ENCODE measurements around the gene FOXE3.

The FOXE3 gene

DNA sequence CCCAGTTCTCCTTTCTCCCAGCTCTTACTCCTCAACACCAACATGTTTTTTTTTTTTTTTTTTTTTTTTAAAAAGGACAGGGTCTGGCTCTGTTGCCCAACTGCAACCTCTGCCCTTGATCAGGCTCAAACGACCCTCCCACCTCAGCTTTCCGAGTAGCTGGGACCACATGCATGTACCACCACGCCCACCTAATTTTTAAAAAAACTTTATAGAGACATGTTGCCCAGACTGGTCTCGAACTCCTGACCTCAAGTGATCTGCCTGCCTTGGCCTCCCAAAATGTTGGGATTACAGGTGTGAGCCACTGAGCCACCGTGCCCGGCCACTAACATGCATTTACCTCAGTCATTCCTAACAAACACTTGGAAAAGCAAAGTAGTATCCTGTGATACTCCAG is 31.1 kb upstream of the FOXE3 start:
- TF ChIP-seq, protein P1, sequence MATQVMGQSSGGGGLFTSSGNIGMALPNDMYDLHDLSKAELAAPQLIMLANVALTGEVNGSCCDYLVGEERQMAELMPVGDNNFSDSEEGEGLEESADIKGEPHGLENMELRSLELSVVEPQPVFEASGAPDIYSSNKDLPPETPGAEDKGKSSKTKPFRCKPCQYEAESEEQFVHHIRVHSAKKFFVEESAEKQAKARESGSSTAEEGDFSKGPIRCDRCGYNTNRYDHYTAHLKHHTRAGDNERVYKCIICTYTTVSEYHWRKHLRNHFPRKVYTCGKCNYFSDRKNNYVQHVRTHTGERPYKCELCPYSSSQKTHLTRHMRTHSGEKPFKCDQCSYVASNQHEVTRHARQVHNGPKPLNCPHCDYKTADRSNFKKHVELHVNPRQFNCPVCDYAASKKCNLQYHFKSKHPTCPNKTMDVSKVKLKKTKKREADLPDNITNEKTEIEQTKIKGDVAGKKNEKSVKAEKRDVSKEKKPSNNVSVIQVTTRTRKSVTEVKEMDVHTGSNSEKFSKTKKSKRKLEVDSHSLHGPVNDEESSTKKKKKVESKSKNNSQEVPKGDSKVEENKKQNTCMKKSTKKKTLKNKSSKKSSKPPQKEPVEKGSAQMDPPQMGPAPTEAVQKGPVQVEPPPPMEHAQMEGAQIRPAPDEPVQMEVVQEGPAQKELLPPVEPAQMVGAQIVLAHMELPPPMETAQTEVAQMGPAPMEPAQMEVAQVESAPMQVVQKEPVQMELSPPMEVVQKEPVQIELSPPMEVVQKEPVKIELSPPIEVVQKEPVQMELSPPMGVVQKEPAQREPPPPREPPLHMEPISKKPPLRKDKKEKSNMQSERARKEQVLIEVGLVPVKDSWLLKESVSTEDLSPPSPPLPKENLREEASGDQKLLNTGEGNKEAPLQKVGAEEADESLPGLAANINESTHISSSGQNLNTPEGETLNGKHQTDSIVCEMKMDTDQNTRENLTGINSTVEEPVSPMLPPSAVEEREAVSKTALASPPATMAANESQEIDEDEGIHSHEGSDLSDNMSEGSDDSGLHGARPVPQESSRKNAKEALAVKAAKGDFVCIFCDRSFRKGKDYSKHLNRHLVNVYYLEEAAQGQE (IDR thresholded peaks at IDR 0.05; ENCODE audit: insufficient read depth in 1 of 2, low read depth in 2 of 2, low read length in 2 of 2), result no peak
- TF ChIP-seq TAF1 (IDR thresholded peaks at IDR 0.05; ENCODE audit: borderline replicate concordance, insufficient read depth, low read length) (no peak), POLR2AphosphoS5 (IDR thresholded peaks at IDR 0.05; ENCODE audit: low read depth, low read length) (no peak), FOXP2 (optimal IDR thresholded peaks at IDR 0.05; ENCODE audit: borderline replicate concordance, extremely low read depth, extremely low read length, insufficient read depth) (no peak), SIN3A (IDR thresholded peaks at IDR 0.05; ENCODE audit: borderline replicate concordance, insufficient read depth, low read length) (no peak)

DNA sequence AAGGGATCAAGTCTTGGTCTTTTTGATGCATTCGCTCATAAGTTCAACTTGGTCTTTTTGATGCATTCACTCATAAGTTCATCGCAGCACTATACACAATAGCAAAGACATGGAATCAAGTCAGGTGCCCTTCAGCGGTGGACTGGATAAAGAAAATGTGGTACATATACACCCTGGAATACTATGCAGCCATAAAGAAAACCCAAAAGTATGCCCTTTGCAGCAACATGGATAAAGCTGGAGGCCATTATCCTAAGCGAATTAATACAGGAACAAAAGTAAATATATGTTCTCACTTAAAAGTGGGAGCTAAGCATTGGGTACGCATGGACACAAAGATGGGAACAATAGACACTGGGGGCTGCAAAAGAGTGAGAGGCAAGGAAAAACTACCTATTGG is 29.8 kb upstream of the FOXE3 start:
- TF ChIP-seq SIN3A (IDR thresholded peaks at IDR 0.05; ENCODE audit: borderline replicate concordance, insufficient read depth, low read length) (no peak), TAF1 (IDR thresholded peaks at IDR 0.05; ENCODE audit: borderline replicate concordance, insufficient read depth, low read length) (no peak), POLR2AphosphoS5 (IDR thresholded peaks at IDR 0.05; ENCODE audit: low read depth, low read length) (no peak), FOXP2 (optimal IDR thresholded peaks at IDR 0.05; ENCODE audit: borderline replicate concordance, extremely low read depth, extremely low read length, insufficient read depth) (no peak)
- TF ChIP-seq, protein P1 (IDR thresholded peaks at IDR 0.05; ENCODE audit: insufficient read depth in 1 of 2, low read depth in 2 of 2, low read length in 2 of 2), result no peak

DNA sequence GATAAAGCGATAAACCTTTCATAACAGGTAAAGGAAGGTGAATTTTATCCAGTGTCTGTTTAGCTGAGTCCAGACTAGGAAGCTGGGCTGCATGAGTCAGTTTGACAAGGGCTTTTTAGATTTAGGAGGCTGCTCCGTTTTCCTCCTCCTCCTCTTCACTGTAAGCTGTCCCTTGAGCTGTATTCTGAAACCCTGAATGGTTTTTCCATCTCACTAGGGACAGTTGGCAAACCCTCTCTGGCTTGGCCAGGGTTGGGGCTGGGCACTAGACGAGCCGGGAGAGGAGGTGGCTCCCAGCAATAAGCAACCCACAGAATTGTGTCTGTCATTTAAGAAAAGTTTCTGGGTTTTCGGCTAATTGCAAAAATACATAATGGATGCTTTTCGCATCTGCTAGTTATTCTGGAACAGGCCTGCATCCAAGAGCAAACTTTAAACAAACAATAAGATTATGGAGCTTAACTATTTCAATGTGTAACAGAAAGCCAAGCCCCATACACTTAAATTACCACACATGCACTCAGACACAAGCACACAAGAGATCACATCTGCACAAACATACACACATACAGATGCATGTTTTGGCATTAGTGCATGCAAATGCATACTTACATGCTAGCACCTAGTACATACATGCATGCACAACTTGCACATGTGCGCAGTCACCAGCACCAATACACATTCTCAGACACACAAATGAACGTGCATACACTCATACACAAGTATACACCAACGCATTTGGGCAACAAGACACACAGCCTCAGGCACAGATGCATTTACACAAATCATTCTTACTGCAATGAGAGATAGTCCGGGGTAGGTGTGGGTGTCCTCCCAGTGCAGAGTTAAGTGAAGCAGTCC is 27.8 kb upstream of the FOXE3 start:
- TF ChIP-seq POLR2AphosphoS5 (IDR thresholded peaks at IDR 0.05; ENCODE audit: low read depth, low read length) (no peak), TAF1 (IDR thresholded peaks at IDR 0.05; ENCODE audit: borderline replicate concordance, insufficient read depth, low read length) (no peak), SIN3A (IDR thresholded peaks at IDR 0.05; ENCODE audit: borderline replicate concordance, insufficient read depth, low read length) (no peak), FOXP2 (optimal IDR thresholded peaks at IDR 0.05; ENCODE audit: borderline replicate concordance, extremely low read depth, extremely low read length, insufficient read depth) (no peak)
- TF ChIP-seq, protein P1 (IDR thresholded peaks at IDR 0.05; ENCODE audit: insufficient read depth in 1 of 2, low read depth in 2 of 2, low read length in 2 of 2), result no peak

DNA sequence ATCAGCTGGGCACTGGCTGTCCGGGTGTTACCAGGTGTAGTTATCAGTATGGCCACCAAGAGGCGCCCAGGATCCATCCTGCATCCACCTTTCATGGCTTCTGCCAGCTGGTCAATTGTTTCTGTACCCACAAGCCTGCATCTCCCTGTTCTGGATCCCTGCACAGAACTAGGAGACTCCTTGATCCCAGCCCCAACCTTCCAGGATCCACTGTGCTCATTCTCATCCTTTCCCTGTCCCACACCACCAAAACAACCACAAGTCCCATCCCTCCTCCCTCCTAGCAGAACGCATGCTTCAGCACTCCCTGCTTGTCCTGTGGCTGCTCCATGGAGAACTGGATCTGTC is 27.2 kb upstream of the FOXE3 start:
- TF ChIP-seq, protein P1 (IDR thresholded peaks at IDR 0.05; ENCODE audit: insufficient read depth in 1 of 2, low read depth in 2 of 2, low read length in 2 of 2), result no peak
- TF ChIP-seq TAF1 (IDR thresholded peaks at IDR 0.05; ENCODE audit: borderline replicate concordance, insufficient read depth, low read length) (no peak), POLR2AphosphoS5 (IDR thresholded peaks at IDR 0.05; ENCODE audit: low read depth, low read length) (no peak), FOXP2 (optimal IDR thresholded peaks at IDR 0.05; ENCODE audit: borderline replicate concordance, extremely low read depth, extremely low read length, insufficient read depth) (no peak), SIN3A (IDR thresholded peaks at IDR 0.05; ENCODE audit: borderline replicate concordance, insufficient read depth, low read length) (no peak)

All from PFSK-1 (cell line).